Chondrocyte (in vitro differentiated cells): Measurements from ENCODE around the gene PLAAT4. TPM values are rescaled to one million over a fixed set of nuclear protein-coding genes. Genes with fewer than 3 reads are reported as not detected.

ENCODE experiments used
- DNase-seq: peaks from one replicate; pipeline ENCODE4 v3.0.0; 2021; ENCODE audit warnings: mixed read lengths, low spot score
- H3K27ac Mint-ChIP-seq: one replicate; pipeline ENCODE4 v1.8.0; 2021; ENCODE audit warnings: mild to moderate bottlenecking, moderate library complexity, mixed read lengths; ENCODE audit not compliant: unreplicated experiment
- H3K27me3 Mint-ChIP-seq: 2 replicates; pipeline ENCODE4 v1.8.0; 2021; ENCODE audit warnings: low read depth, mixed read lengths
- H3K36me3 Mint-ChIP-seq: 2 replicates; pipeline ENCODE4 v1.8.0; 2021; ENCODE audit warnings: low read depth, mixed read lengths
- H3K4me1 Mint-ChIP-seq: 2 replicates; pipeline ENCODE4 v1.8.0; 2021; ENCODE audit warnings: low read depth, mild to moderate bottlenecking, mixed read lengths
- H3K4me3 Mint-ChIP-seq: one replicate; pipeline ENCODE4 v1.8.0; 2021; ENCODE audit warnings: mild to moderate bottlenecking, moderate library complexity, mixed read lengths; ENCODE audit not compliant: unreplicated experiment
- H3K9me3 Mint-ChIP-seq: 2 replicates; pipeline ENCODE4 v1.8.0; 2021; ENCODE audit warnings: low read depth, mixed read lengths
- CTCF ChIP-seq: fragments of 200-600 bp; sonication (generic); IDR thresholded peaks from 2 replicates; pipeline ENCODE4 v1.5.0; 2021; ENCODE audit warnings: antibody characterized with exemption, mild to moderate bottlenecking, moderate library complexity
- long read RNA-seq: library from polyadenylated mRNA; stranded (forward); transcript quantifications from one replicate; pipeline ENCODE4 v2.0.0, GENCODE V29; 2021
- total RNA-seq: library from RNA; stranded (reverse); gene quantifications from 3 replicates; pipeline ENCODE4 v1.2.1, GENCODE V29; 2021

Gene PLAAT4
- total RNA-seq: 1.8 to 3.0 TPM (median 2.5 TPM) in 3 replicates
- long read RNA-seq, partial matches to known transcripts: 1 of 3 reads
- long read RNA-seq, other reads (novel, unspliced or antisense): 0 of 3 reads

GRCh38 chr11:63536669-63537292 lies at the start of gene PLAAT4:
Gene PLAAT4, plus strand, starts transcription at chr11:63536808. Its CDS starts 61 bp downstream, at chr11:63536869.
- Mint-ChIP-seq H3K27me3 (peaks cover 26% of the 10 kb centered on the region), H3K27ac (peak within 1 kb of the TSS; percentile 79), H3K9me3 (no peaks in the 10 kb centered on the region), H3K4me1 (peaks cover 14% of the 10 kb centered on the region), H3K36me3 (no peaks in the 10 kb centered on the region), H3K4me3 (peak within 1 kb of the TSS; percentile 28)
- no peak for DNase-seq
- peak; percentile 22 for TF ChIP-seq CTCF

- Mint-ChIP-seq H3K36me3 (peaks cover 11% of the 10 kb centered on the region), H3K9me3 (peaks cover 16% of the 10 kb centered on the region), H3K4me1 (peaks cover 17% of the 10 kb centered on the region), H3K4me3 (no peak overlapping the region), H3K27me3 (peaks cover 45% of the 10 kb centered on the region), H3K27ac (no peak overlapping the region)
- DNase-seq: no peak
- TF ChIP-seq CTCF: no peak
Measured at GRCh38 chr11:63488789-63489188, 47.8 kb upstream of the PLAAT4 start.

GRCh38 chr11:63489879-63490278 lies 46.7 kb upstream of the PLAAT4 start:
- peaks cover 7% of the 10 kb centered on the region for H3K36me3 Mint-ChIP-seq
- DNase-seq: no peak
- H3K27me3 Mint-ChIP-seq: peaks cover 44% of the 10 kb centered on the region
- H3K4me1 Mint-ChIP-seq: peaks cover 17% of the 10 kb centered on the region
- no peak overlapping the region for H3K4me3 Mint-ChIP-seq
- H3K9me3 Mint-ChIP-seq: peaks cover 14% of the 10 kb centered on the region
- TF ChIP-seq CTCF: no peak
- no peak overlapping the region for H3K27ac Mint-ChIP-seq

- no peak for DNase-seq
- no peak within 1 kb of the TSS for H3K27ac Mint-ChIP-seq
- H3K4me3 Mint-ChIP-seq: peak within 1 kb of the TSS; percentile 84
- peaks cover 50% of the 10 kb centered on the region for H3K27me3 Mint-ChIP-seq
- peaks cover 8% of the 10 kb centered on the region for H3K9me3 Mint-ChIP-seq
- peaks cover 17% of the 10 kb centered on the region for H3K4me1 Mint-ChIP-seq
- no peak for TF ChIP-seq CTCF
- H3K36me3 Mint-ChIP-seq: peaks cover 4% of the 10 kb centered on the region
Measured at GRCh38 chr11:63490551-63491239, 45.9 kb upstream of the PLAAT4 start, which contains the start of gene PLAAT5. Gene PLAAT5, minus strand, starts transcription at chr11:63491167. Its CDS starts 133 bp downstream, at chr11:63491034.

- peak overlapping the region; percentile 84 for H3K4me3 Mint-ChIP-seq
- TF ChIP-seq CTCF: no peak
- peaks cover 52% of the 10 kb centered on the region for H3K27me3 Mint-ChIP-seq
- H3K4me1 Mint-ChIP-seq: peaks cover 17% of the 10 kb centered on the region
- peaks cover 3% of the 10 kb centered on the region for H3K9me3 Mint-ChIP-seq
- no peak overlapping the region for H3K27ac Mint-ChIP-seq
- peaks cover 4% of the 10 kb centered on the region for H3K36me3 Mint-ChIP-seq
- no peak for DNase-seq
Measured at GRCh38 chr11:63491240-63491587, 45.4 kb upstream of the PLAAT4 start.
